SK-N-SH (cell line): ENCODE measurements around the gene SLC2A1.

Experiments
- EP300 ChIP-seq, 2 experiments: IDR thresholded peaks; 2 replicates each; pipeline versions ENCODE4 v1.4.0 to v1.6.1; 2012; ENCODE audit warnings: borderline replicate concordance in 1 of 2, low read depth in 1 of 2, low read length in 1 of 2
- PBX3 ChIP-seq: IDR thresholded peaks from 2 replicates; pipeline ENCODE4; 2012

DNA sequence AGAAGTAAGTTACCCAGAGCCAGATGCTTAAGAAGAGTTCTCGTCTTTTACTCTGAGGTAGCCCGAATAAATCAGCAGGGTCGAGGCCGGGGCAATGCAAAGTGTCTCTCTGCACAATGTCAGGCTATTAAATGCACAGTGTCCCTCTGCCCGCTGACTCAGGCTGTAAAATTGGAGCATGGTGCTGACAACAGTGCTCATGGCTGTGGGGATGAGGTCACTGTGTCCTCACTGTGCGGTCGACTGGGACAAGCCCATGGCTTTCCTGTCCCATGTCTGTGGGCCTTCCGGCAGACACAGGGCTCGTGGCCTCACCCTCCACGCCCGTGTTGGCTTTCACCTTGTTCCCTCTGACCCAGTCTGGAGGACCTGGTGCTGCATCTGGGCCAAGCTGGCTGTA, 14.6 kb upstream of the SLC2A1 start:
- no peak for TF ChIP-seq EP300 (IDR thresholded peaks at IDR 0.05; ENCODE audit: borderline replicate concordance in 1 of 2, low read depth in 1 of 2, low read length in 1 of 2)
- TF ChIP-seq PBX3 = no peak
